Osteoblast (primary cell): Measurements from ENCODE around the gene ANO3. TPM values are rescaled to one million over a fixed set of nuclear protein-coding genes. Genes with fewer than 3 reads are reported as not detected.

Experiments used
- DNase-seq: peaks from one replicate; pipeline ENCODE4 v3.0.0; 2011; ENCODE audit warnings: low spot score, mixed read lengths; ENCODE audit not compliant: insufficient read length; ENCODE audit errors: missing footprints
- H2AFZ ChIP-seq: 2 replicates; pipeline ENCODE4 v1.6.0; 2011; ENCODE audit warnings: mild to moderate bottlenecking, low read length
- H3K27ac ChIP-seq: 2 replicates; pipeline ENCODE4 v1.5.1; 2011; ENCODE audit warnings: mild to moderate bottlenecking, low read depth, low read length, moderate library complexity
- H3K27me3 ChIP-seq: 2 replicates; pipeline ENCODE4 v1.6.0; 2012; ENCODE audit warnings: mild to moderate bottlenecking, control low read depth, inconsistent platforms, low read length, moderate library complexity; ENCODE audit not compliant: insufficient read depth
- H3K36me3 ChIP-seq: 2 replicates; pipeline ENCODE4 v1.5.1; 2011; ENCODE audit warnings: mild to moderate bottlenecking, low read length, control low read depth, moderate library complexity; ENCODE audit not compliant: insufficient read depth
- H3K4me1 ChIP-seq: 2 replicates; pipeline ENCODE4 v1.5.1; 2011; ENCODE audit warnings: mild to moderate bottlenecking, low read length, control low read depth, moderate library complexity; ENCODE audit not compliant: insufficient read depth
- H3K4me2 ChIP-seq: 2 replicates; pipeline ENCODE4 v1.6.0; 2011; ENCODE audit warnings: mild to moderate bottlenecking, low read length; ENCODE audit not compliant: insufficient read depth
- H3K4me3 ChIP-seq: fragments of 200-600 bp; sonication (generic); 3 replicates; pipeline ENCODE4 v1.5.1; 2012; ENCODE audit warnings: mild to moderate bottlenecking, low read length, inconsistent platforms; ENCODE audit not compliant: insufficient read depth
- H3K79me2 ChIP-seq: 2 replicates; pipeline ENCODE4 v1.6.0; 2012; ENCODE audit warnings: mild to moderate bottlenecking, low read length, control low read depth, inconsistent platforms; ENCODE audit not compliant: insufficient read depth
- H3K9me3 ChIP-seq: 2 replicates; pipeline ENCODE4 v1.5.1; 2011; ENCODE audit warnings: low read depth, low read length, control low read depth
- H4K20me1 ChIP-seq: 2 replicates; pipeline ENCODE4 v1.6.0; 2012; ENCODE audit warnings: mild to moderate bottlenecking, low read length, control low read depth; ENCODE audit not compliant: insufficient read depth
- CTCF ChIP-seq: IDR thresholded peaks from 2 replicates; pipeline ENCODE4 v1.5.1; 2011; ENCODE audit warnings: mild to moderate bottlenecking, low read depth, low read length, moderate library complexity; ENCODE audit errors: extremely low read depth
- total RNA-seq: library from RNA; depleted of rRNA; stranded (reverse); fragments of >200 nt; gene quantifications from 2 replicates; pipeline ENCODE4 v1.2.3, GENCODE V29; 2012

ANO3 gene
- total RNA-seq, 1 donor, result under 0.01 TPM

GRCh38 chr11:26442131-26442530, 110.2 kb downstream of the ANO3 start:
- Histone ChIP-seq H4K20me1 (no peaks in the 10 kb centered on the region), H3K9me3 (no peaks in the 10 kb centered on the region), H2AFZ (no peak overlapping the region), H3K79me2 (no peaks in the 10 kb centered on the region), H3K4me3 (no peak overlapping the region), H3K27me3 (no peaks in the 10 kb centered on the region), H3K27ac (no peak overlapping the region), H3K4me2 (no peak overlapping the region), H3K36me3 (no peaks in the 10 kb centered on the region), H3K4me1 (no peaks in the 10 kb centered on the region)
- no peak for TF ChIP-seq CTCF
- peak; percentile 78 for DNase-seq

DNA sequence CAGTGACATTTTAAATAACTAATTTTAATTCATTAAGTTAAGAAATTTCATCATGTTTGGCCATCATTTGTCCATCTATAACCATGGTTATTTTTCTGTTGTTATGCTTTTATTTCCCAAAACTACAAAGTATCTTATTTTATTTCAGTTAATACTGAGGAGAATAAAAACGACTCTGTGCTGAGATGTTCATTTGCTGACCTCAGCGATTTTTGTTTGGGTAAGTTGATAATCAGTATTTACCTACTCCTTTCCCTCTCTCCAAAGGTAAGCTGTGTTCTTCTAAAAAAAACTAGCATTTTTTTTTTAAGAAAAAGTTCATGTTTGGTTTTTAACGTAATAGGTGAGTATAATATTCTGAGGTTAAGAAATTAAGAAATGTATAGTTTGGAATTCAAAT, 111.7 kb downstream of the ANO3 start:
- no peak overlapping the region for H3K4me2 ChIP-seq
- H3K9me3 ChIP-seq, result no peaks in the 10 kb centered on the region
- no peaks in the 10 kb centered on the region for H3K79me2 ChIP-seq
- no peak overlapping the region for H3K27ac ChIP-seq
- H3K36me3 ChIP-seq, result no peaks in the 10 kb centered on the region
- DNase-seq, result no peak
- no peaks in the 10 kb centered on the region for H3K27me3 ChIP-seq
- no peak for TF ChIP-seq CTCF
- H3K4me1 ChIP-seq, result no peaks in the 10 kb centered on the region
- no peak overlapping the region for H2AFZ ChIP-seq
- no peaks in the 10 kb centered on the region for H4K20me1 ChIP-seq
- no peak overlapping the region for H3K4me3 ChIP-seq

GRCh38 chr11:26457636-26458035, 125.7 kb downstream of the ANO3 start:
- no peak overlapping the region for H3K27ac ChIP-seq
- no peaks in the 10 kb centered on the region for H3K27me3 ChIP-seq
- no peak overlapping the region for H3K4me2 ChIP-seq
- H2AFZ ChIP-seq, result no peak overlapping the region
- H3K79me2 ChIP-seq, result no peaks in the 10 kb centered on the region
- no peak for DNase-seq
- no peaks in the 10 kb centered on the region for H3K36me3 ChIP-seq
- no peaks in the 10 kb centered on the region for H3K9me3 ChIP-seq
- no peaks in the 10 kb centered on the region for H4K20me1 ChIP-seq
- no peak overlapping the region for H3K4me3 ChIP-seq
- no peaks in the 10 kb centered on the region for H3K4me1 ChIP-seq
- TF ChIP-seq CTCF, result no peak

GRCh38 chr11:26465274-26465673, 133.3 kb downstream of the ANO3 start:
- H2AFZ ChIP-seq, result no peak overlapping the region
- no peaks in the 10 kb centered on the region for H3K79me2 ChIP-seq
- H3K4me3 ChIP-seq, result no peak overlapping the region
- no peaks in the 10 kb centered on the region for H4K20me1 ChIP-seq
- no peaks in the 10 kb centered on the region for H3K36me3 ChIP-seq
- H3K27me3 ChIP-seq, result no peaks in the 10 kb centered on the region
- DNase-seq, result no peak
- TF ChIP-seq CTCF, result no peak
- no peaks in the 10 kb centered on the region for H3K4me1 ChIP-seq
- H3K27ac ChIP-seq, result no peak overlapping the region
- H3K4me2 ChIP-seq, result no peak overlapping the region
- no peaks in the 10 kb centered on the region for H3K9me3 ChIP-seq
